ENCODE measurements around the gene MYO3A. TPM values are rescaled to one million over a fixed set of nuclear protein-coding genes. Genes with fewer than 3 reads are reported as not detected.
A peak's percentile ranks its signal among the peaks of the same experiment; 100 is the strongest.

Gene MYO3A
- total RNA-seq = not detected

- DNase-seq (ENCODE audit: low spot score) = no peak
- H3K27me3 ChIP-seq = peaks cover 11% of the 10 kb centered on the region in 2 donors
- H3K4me1 ChIP-seq = peaks cover 0 to 16% of the 10 kb centered on the region in 2 donors
- no peak for TF ChIP-seq CTCF (IDR thresholded peaks at IDR 0.05)
- H3K36me3 ChIP-seq = no peaks in the 10 kb centered on the region
- no peak within 1 kb of the TSS for H3K27ac ChIP-seq
- no peaks in the 10 kb centered on the region for H3K9me3 ChIP-seq
- peak within 1 kb of the TSS; percentile 17 to 41 for H3K4me3 ChIP-seq
Measured at GRCh38 chr10:25933653-25934608, at the start of gene MYO3A. Gene MYO3A (plus strand): TSS chr10:25934229. CDS start chr10:25952111, 17,882 bp downstream.

GRCh38 chr10:25888627-25889026 is 45.4 kb upstream of the MYO3A start:
- no peak overlapping the region for H3K27ac ChIP-seq
- DNase-seq (ENCODE audit: low spot score) = no peak
- peaks cover 0 to 13% of the 10 kb centered on the region in 2 donors for H3K9me3 ChIP-seq
- H3K36me3 ChIP-seq = no peaks in the 10 kb centered on the region
- no peak for TF ChIP-seq CTCF (IDR thresholded peaks at IDR 0.05)
- H3K4me1 ChIP-seq = no peaks in the 10 kb centered on the region
- no peaks in the 10 kb centered on the region for H3K27me3 ChIP-seq
- H3K4me3 ChIP-seq = no peak overlapping the region

- no peak for DNase-seq (ENCODE audit: low spot score)
- Histone ChIP-seq H3K27me3 (no peaks in the 10 kb centered on the region), H3K4me1 (no peaks in the 10 kb centered on the region), H3K36me3 (no peaks in the 10 kb centered on the region), H3K27ac (no peak overlapping the region), H3K9me3 (peaks cover 0 to 13% of the 10 kb centered on the region in 2 donors), H3K4me3 (no peak overlapping the region)
- no peak for TF ChIP-seq CTCF (IDR thresholded peaks at IDR 0.05)
Measured at GRCh38 chr10:25890995-25891394, 43.0 kb upstream of the MYO3A start.

- H3K4me1 ChIP-seq = no peaks in the 10 kb centered on the region
- no peak overlapping the region for H3K4me3 ChIP-seq
- TF ChIP-seq CTCF (IDR thresholded peaks at IDR 0.05) = no peak
- H3K27me3 ChIP-seq = no peaks in the 10 kb centered on the region
- H3K36me3 ChIP-seq = no peaks in the 10 kb centered on the region
- DNase-seq (ENCODE audit: low spot score) = no peak
- H3K27ac ChIP-seq = no peak overlapping the region
- H3K9me3 ChIP-seq = peaks cover 0 to 13% of the 10 kb centered on the region in 2 donors
Measured at GRCh38 chr10:25895856-25896255, 38.2 kb upstream of the MYO3A start.

GRCh38 chr10:25896421-25896820 is 37.6 kb upstream of the MYO3A start:
- no peak for TF ChIP-seq CTCF (IDR thresholded peaks at IDR 0.05)
- Histone ChIP-seq H3K27ac (no peak overlapping the region), H3K27me3 (no peaks in the 10 kb centered on the region), H3K36me3 (no peaks in the 10 kb centered on the region), H3K4me1 (no peaks in the 10 kb centered on the region), H3K9me3 (peaks cover 0 to 9% of the 10 kb centered on the region in 2 donors), H3K4me3 (no peak overlapping the region)
- DNase-seq (ENCODE audit: low spot score) = no peak
